ENCODE measurements around the gene SFMBT2.
"Not testable (repeated sequence)": the region's sequence is repeated elsewhere in the genome, so short reads cannot be mapped to it uniquely, and the experiment has no call there.

The SFMBT2 gene

GRCh38 chr10:7391748-7392147 is 19.1 kb downstream of the SFMBT2 start:
- no peak overlapping the region for H3K18ac ChIP-seq (ENCODE audit: low read length)
- H3K79me1 ChIP-seq (ENCODE audit: low read length) = no peaks in the 10 kb centered on the region
- no CpG with 5 or more reads among the region's 6 CpGs for WGBS (ENCODE audit: extremely low coverage, insufficient coverage, insufficient read length)
- no peak overlapping the region for H3K4me3 ChIP-seq (ENCODE audit: low read depth, low read length)
- H3K27ac ChIP-seq (ENCODE audit: low read depth, low read length) = no peak overlapping the region
- no peaks in the 10 kb centered on the region for H3K36me3 ChIP-seq (ENCODE audit: control insufficient read depth in 1 of 2, insufficient read depth in 2 of 2, low read length in 2 of 2)
- H4K91ac ChIP-seq (ENCODE audit: low read depth, low read length) = no peak overlapping the region
- H3K23ac ChIP-seq (ENCODE audit: low read length) = no peak overlapping the region
- no peaks in the 10 kb centered on the region for H3K27me3 ChIP-seq (ENCODE audit: insufficient read depth, low read length)
- no peak overlapping the region for H4K8ac ChIP-seq (ENCODE audit: low read depth, low read length)
- H2BK120ac ChIP-seq (ENCODE audit: insufficient read depth, low read length, poor library complexity) = no peak overlapping the region
- H3K4me2 ChIP-seq (ENCODE audit: low read length) = no peak overlapping the region
- no peak overlapping the region for H3K9ac ChIP-seq (ENCODE audit: low read length)
- H4K12ac ChIP-seq (ENCODE audit: low read depth, low read length) = no peak overlapping the region
- no peaks in the 10 kb centered on the region for H3K4me1 ChIP-seq (ENCODE audit: control insufficient read depth in 1 of 2, insufficient read depth in 2 of 2, low read length in 2 of 2)
- H2BK12ac ChIP-seq (ENCODE audit: low read length) = no peak overlapping the region
- H2AFZ ChIP-seq (ENCODE audit: insufficient read depth, low read length, poor library complexity) = no peak overlapping the region
- no peaks in the 10 kb centered on the region for H3K9me3 ChIP-seq (ENCODE audit: insufficient read depth, low read depth, low read length)
- DNase-seq = no peak
- H3K79me2 ChIP-seq (ENCODE audit: control insufficient read depth, insufficient read depth, low read length, poor library complexity) = no peaks in the 10 kb centered on the region
- H3K14ac ChIP-seq (ENCODE audit: low read length) = no peak overlapping the region
- no peak overlapping the region for H2BK5ac ChIP-seq (ENCODE audit: low read depth, low read length, poor library complexity)
- no peak overlapping the region for H2AK5ac ChIP-seq (ENCODE audit: low read length)
- H3K4ac ChIP-seq (ENCODE audit: low read depth, low read length) = no peak overlapping the region

GRCh38 chr10:7390689-7391110 is 20.1 kb downstream of the SFMBT2 start:
- not testable (repeated sequence) for H2BK12ac ChIP-seq (ENCODE audit: low read length); H3K4ac ChIP-seq (ENCODE audit: low read depth, low read length); H2AK5ac ChIP-seq (ENCODE audit: low read length); H2BK5ac ChIP-seq (ENCODE audit: low read depth, low read length, poor library complexity); H3K4me1 ChIP-seq (ENCODE audit: control insufficient read depth in 1 of 2, insufficient read depth in 2 of 2, low read length in 2 of 2); H3K18ac ChIP-seq (ENCODE audit: low read length); H4K91ac ChIP-seq (ENCODE audit: low read depth, low read length); H3K9me3 ChIP-seq (ENCODE audit: insufficient read depth, low read depth, low read length); H3K4me2 ChIP-seq (ENCODE audit: low read length); H3K27me3 ChIP-seq (ENCODE audit: insufficient read depth, low read length); H3K23ac ChIP-seq (ENCODE audit: low read length); H2BK120ac ChIP-seq (ENCODE audit: insufficient read depth, low read length, poor library complexity); H3K36me3 ChIP-seq (ENCODE audit: control insufficient read depth in 1 of 2, insufficient read depth in 2 of 2, low read length in 2 of 2); H3K4me3 ChIP-seq (ENCODE audit: low read depth, low read length); H2AFZ ChIP-seq (ENCODE audit: insufficient read depth, low read length, poor library complexity); H3K27ac ChIP-seq (ENCODE audit: low read depth, low read length); DNase-seq; H3K9ac ChIP-seq (ENCODE audit: low read length); H4K8ac ChIP-seq (ENCODE audit: low read depth, low read length); H3K79me1 ChIP-seq (ENCODE audit: low read length); H3K79me2 ChIP-seq (ENCODE audit: control insufficient read depth, insufficient read depth, low read length, poor library complexity); H4K12ac ChIP-seq (ENCODE audit: low read depth, low read length); H3K14ac ChIP-seq (ENCODE audit: low read length)
- no CpG with 5 or more reads among the region's 6 CpGs for WGBS (ENCODE audit: extremely low coverage, insufficient coverage, insufficient read length)

- no peak overlapping the region for H2BK12ac ChIP-seq (ENCODE audit: low read length)
- no peak overlapping the region for H2AFZ ChIP-seq (ENCODE audit: insufficient read depth, low read length, poor library complexity)
- H2BK5ac ChIP-seq (ENCODE audit: low read depth, low read length, poor library complexity) = no peak overlapping the region
- no peak overlapping the region for H3K27ac ChIP-seq (ENCODE audit: low read depth, low read length)
- H4K12ac ChIP-seq (ENCODE audit: low read depth, low read length) = no peak overlapping the region
- H3K23ac ChIP-seq (ENCODE audit: low read length) = no peak overlapping the region
- H3K14ac ChIP-seq (ENCODE audit: low read length) = no peak overlapping the region
- no peaks in the 10 kb centered on the region for H3K4me1 ChIP-seq (ENCODE audit: control insufficient read depth in 1 of 2, insufficient read depth in 2 of 2, low read length in 2 of 2)
- H2BK120ac ChIP-seq (ENCODE audit: insufficient read depth, low read length, poor library complexity) = no peak overlapping the region
- H4K91ac ChIP-seq (ENCODE audit: low read depth, low read length) = no peak overlapping the region
- no peak overlapping the region for H3K4me2 ChIP-seq (ENCODE audit: low read length)
- no CpG with 5 or more reads among the region's 3 CpGs for WGBS (ENCODE audit: extremely low coverage, insufficient coverage, insufficient read length)
- H3K79me2 ChIP-seq (ENCODE audit: control insufficient read depth, insufficient read depth, low read length, poor library complexity) = peaks cover 1% of the 10 kb centered on the region
- H3K18ac ChIP-seq (ENCODE audit: low read length) = no peak overlapping the region
- H3K79me1 ChIP-seq (ENCODE audit: low read length) = no peaks in the 10 kb centered on the region
- no peaks in the 10 kb centered on the region for H3K9me3 ChIP-seq (ENCODE audit: insufficient read depth, low read depth, low read length)
- no peak overlapping the region for H3K4ac ChIP-seq (ENCODE audit: low read depth, low read length)
- no peak overlapping the region for H4K8ac ChIP-seq (ENCODE audit: low read depth, low read length)
- no peak overlapping the region for H2AK5ac ChIP-seq (ENCODE audit: low read length)
- no peak for DNase-seq
- no peaks in the 10 kb centered on the region for H3K27me3 ChIP-seq (ENCODE audit: insufficient read depth, low read length)
- H3K36me3 ChIP-seq (ENCODE audit: control insufficient read depth in 1 of 2, insufficient read depth in 2 of 2, low read length in 2 of 2) = no peaks in the 10 kb centered on the region
- H3K4me3 ChIP-seq (ENCODE audit: low read depth, low read length) = no peak overlapping the region
- H3K9ac ChIP-seq (ENCODE audit: low read length) = no peak overlapping the region
Observed at GRCh38 chr10:7389844-7390243, 21.0 kb downstream of the SFMBT2 start.

- no peak overlapping the region for H2AFZ ChIP-seq (ENCODE audit: insufficient read depth, low read length, poor library complexity)
- H3K18ac ChIP-seq (ENCODE audit: low read length) = no peak overlapping the region
- DNase-seq = no peak
- no peaks in the 10 kb centered on the region for H3K9me3 ChIP-seq (ENCODE audit: insufficient read depth, low read depth, low read length)
- no peak overlapping the region for H2AK5ac ChIP-seq (ENCODE audit: low read length)
- H3K36me3 ChIP-seq (ENCODE audit: control insufficient read depth in 1 of 2, insufficient read depth in 2 of 2, low read length in 2 of 2) = no peaks in the 10 kb centered on the region
- no peaks in the 10 kb centered on the region for H3K4me1 ChIP-seq (ENCODE audit: control insufficient read depth in 1 of 2, insufficient read depth in 2 of 2, low read length in 2 of 2)
- H3K4me2 ChIP-seq (ENCODE audit: low read length) = no peak overlapping the region
- no peak overlapping the region for H3K27ac ChIP-seq (ENCODE audit: low read depth, low read length)
- H3K4me3 ChIP-seq (ENCODE audit: low read depth, low read length) = no peak overlapping the region
- no peak overlapping the region for H3K14ac ChIP-seq (ENCODE audit: low read length)
- no peak overlapping the region for H4K8ac ChIP-seq (ENCODE audit: low read depth, low read length)
- H4K91ac ChIP-seq (ENCODE audit: low read depth, low read length) = no peak overlapping the region
- peaks cover 1% of the 10 kb centered on the region for H3K79me2 ChIP-seq (ENCODE audit: control insufficient read depth, insufficient read depth, low read length, poor library complexity)
- H3K23ac ChIP-seq (ENCODE audit: low read length) = no peak overlapping the region
- no peaks in the 10 kb centered on the region for H3K27me3 ChIP-seq (ENCODE audit: insufficient read depth, low read length)
- WGBS (ENCODE audit: extremely low coverage, insufficient coverage, insufficient read length) = no CpG with 5 or more reads among the region's 2 CpGs
- H4K12ac ChIP-seq (ENCODE audit: low read depth, low read length) = no peak overlapping the region
- no peak overlapping the region for H2BK5ac ChIP-seq (ENCODE audit: low read depth, low read length, poor library complexity)
- no peak overlapping the region for H2BK120ac ChIP-seq (ENCODE audit: insufficient read depth, low read length, poor library complexity)
- no peak overlapping the region for H2BK12ac ChIP-seq (ENCODE audit: low read length)
- no peaks in the 10 kb centered on the region for H3K79me1 ChIP-seq (ENCODE audit: low read length)
- no peak overlapping the region for H3K9ac ChIP-seq (ENCODE audit: low read length)
- no peak overlapping the region for H3K4ac ChIP-seq (ENCODE audit: low read depth, low read length)
Observed at GRCh38 chr10:7389346-7389745, 21.5 kb downstream of the SFMBT2 start.

Data from trophoblast cell (in vitro differentiated cells and primary cell).